ENCODE data around the gene IFNK.

Gene IFNK

DNA sequence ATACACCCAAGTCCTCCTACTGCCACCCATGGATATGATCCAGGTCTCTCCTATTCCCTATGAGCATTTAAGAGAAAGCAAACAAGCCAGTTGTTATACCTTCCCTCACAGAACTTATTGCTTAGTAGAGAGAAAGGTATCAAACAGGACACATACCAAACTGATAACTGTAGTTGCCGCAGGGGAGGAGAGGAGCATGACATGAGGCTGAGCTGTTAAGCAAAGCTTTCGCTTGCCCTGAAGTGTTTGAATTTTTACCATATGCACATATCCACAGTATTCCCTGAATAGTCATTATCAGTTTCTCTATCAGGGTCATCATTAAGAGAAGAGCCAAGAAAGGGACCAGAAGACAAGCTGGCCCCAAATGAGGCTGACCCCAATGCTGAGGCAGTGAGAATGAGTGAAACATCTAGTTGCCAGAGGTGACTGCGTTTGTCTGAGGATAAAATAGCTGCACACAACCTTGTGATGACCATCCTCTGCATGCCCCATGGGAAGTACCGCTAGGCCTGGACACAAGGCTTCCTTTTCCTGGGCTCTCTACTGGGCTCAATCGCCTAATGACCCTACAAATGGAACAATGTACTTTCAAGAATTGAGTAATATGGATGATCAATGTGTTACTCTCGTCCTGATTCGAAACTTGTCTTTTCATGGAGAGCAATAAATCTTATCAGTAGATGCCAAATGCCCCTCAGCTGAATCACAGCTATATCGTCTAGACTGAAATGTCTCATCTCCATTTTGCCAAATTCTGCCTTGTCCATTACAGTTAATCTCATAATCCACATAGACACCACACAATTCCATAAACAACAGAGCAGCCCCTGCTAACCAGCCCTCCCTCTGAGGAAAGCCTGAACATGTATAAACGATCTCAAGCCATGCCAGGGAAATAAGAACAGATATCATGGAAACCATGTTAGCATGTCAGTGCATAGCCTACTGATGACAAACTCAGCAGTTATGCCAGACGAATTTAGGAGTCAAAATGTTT is 4.3 kb upstream of the IFNK start (continued):
- no peak for TF ChIP-seq KLF10 (tag by site-specific recombination; IDR thresholded peaks at IDR 0.05)
- TF ChIP-seq ZNF529 (tag by site-specific recombination; IDR thresholded peaks at IDR 0.05; ENCODE audit: insufficient replicate concordance): no peak
- no peak for TF ChIP-seq ZNF610 (tag by site-specific recombination; IDR thresholded peaks at IDR 0.05; ENCODE audit: borderline replicate concordance)

DNA sequence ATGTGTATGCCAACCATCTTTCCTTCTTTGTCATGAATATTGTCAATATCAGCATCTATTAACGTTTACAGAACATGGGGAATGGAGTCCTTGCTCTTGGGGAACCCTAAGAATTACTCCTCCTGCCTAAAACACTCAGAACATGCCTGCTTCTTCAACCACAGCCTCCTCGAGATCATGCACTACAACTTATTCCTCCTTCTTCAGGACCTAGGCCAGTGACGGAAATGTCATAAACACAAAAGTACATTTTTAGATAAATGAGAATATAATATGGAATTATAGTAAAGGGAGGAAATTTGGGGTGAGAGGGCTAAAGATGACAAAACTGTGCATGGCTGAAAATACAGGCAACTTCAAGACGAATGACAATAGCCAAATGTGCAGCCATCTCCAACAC is 3.1 kb upstream of the IFNK start:
- Histone ChIP-seq H3K4me1 (ENCODE audit: control insufficient read depth, insufficient read depth, low read length) (0 out of 2 replicates have a peak, but pooled peaks cover 4% of the 10 kb centered on the region), H3K27ac (ENCODE audit: extremely low read depth, low read depth, low read length) (no peak overlapping the region), H3K9me3 (ENCODE audit: control insufficient read depth, insufficient read depth, low read depth, low read length) (no peaks in the 10 kb centered on the region), H3K4me3 (ENCODE audit: low read depth, low read length) (no peak overlapping the region), H3K36me3 (ENCODE audit: control insufficient read depth in 2 of 2, insufficient read depth in 1 of 2, low read length in 2 of 2) (no peaks in the 10 kb centered on the region)
- POLR2A ChIA-PET: no interaction called here
- CTCF ChIA-PET: no interaction called here
- TF ChIP-seq ZFP41 (tag by site-specific recombination; IDR thresholded peaks at IDR 0.05; ENCODE audit: borderline replicate concordance): no peak
- TF ChIP-seq, protein P1, sequence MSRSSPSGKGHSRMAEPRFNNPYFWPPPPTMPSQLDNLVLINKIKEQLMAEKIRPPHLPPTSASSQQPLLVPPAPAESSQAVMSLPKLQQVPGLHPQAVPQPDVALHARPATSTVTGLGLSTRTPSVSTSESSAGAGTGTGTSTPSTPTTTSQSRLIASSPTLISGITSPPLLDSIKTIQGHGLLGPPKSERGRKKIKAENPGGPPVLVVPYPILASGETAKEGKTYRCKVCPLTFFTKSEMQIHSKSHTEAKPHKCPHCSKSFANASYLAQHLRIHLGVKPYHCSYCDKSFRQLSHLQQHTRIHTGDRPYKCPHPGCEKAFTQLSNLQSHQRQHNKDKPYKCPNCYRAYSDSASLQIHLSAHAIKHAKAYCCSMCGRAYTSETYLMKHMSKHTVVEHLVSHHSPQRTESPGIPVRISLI (tag by site-specific recombination; IDR thresholded peaks at IDR 0.05): no peak
- TF ChIP-seq, protein P2, sequence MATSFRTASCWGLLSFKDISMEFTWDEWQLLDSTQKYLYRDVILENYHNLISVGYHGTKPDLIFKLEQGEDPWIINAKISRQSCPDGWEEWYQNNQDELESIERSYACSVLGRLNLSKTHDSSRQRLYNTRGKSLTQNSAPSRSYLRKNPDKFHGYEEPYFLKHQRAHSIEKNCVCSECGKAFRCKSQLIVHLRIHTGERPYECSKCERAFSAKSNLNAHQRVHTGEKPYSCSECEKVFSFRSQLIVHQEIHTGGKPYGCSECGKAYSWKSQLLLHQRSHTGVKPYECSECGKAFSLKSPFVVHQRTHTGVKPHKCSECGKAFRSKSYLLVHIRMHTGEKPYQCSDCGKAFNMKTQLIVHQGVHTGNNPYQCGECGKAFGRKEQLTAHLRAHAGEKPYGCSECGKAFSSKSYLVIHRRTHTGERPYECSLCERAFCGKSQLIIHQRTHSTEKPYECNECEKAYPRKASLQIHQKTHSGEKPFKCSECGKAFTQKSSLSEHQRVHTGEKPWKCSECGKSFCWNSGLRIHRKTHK (tag by site-specific recombination; IDR thresholded peaks at IDR 0.05): no peak
- no peak for TF ChIP-seq ZNF785 (tag by site-specific recombination; IDR thresholded peaks at IDR 0.05)
- TF ChIP-seq ZNF670 (tag by site-specific recombination; IDR thresholded peaks at IDR 0.05; ENCODE audit: low read depth): no peak
- TF ChIP-seq OVOL3 (tag by site-specific recombination; IDR thresholded peaks at IDR 0.05): no peak
- TF ChIP-seq ZBTB17 (tag by site-specific recombination; IDR thresholded peaks at IDR 0.05): no peak
- TF ChIP-seq ZNF585B (tag by site-specific recombination; IDR thresholded peaks at IDR 0.05): no peak
- no peak for TF ChIP-seq ZNF830 (tag by site-specific recombination; IDR thresholded peaks at IDR 0.05; ENCODE audit: low read depth)
- no peak for TF ChIP-seq ZFP69B (tag by site-specific recombination; IDR thresholded peaks at IDR 0.05)
- TF ChIP-seq HOXA7 (CRISPR knock-in tag; IDR thresholded peaks at IDR 0.05; ENCODE audit: borderline replicate concordance): no peak
- TF ChIP-seq ZNF777 (tag by site-specific recombination; IDR thresholded peaks at IDR 0.05; ENCODE audit: borderline replicate concordance): no peak
- TF ChIP-seq ZNF571 (tag by site-specific recombination; IDR thresholded peaks at IDR 0.05): no peak
- TF ChIP-seq YY1 (tag by site-specific recombination; IDR thresholded peaks at IDR 0.05): no peak
- TF ChIP-seq, protein P3, sequence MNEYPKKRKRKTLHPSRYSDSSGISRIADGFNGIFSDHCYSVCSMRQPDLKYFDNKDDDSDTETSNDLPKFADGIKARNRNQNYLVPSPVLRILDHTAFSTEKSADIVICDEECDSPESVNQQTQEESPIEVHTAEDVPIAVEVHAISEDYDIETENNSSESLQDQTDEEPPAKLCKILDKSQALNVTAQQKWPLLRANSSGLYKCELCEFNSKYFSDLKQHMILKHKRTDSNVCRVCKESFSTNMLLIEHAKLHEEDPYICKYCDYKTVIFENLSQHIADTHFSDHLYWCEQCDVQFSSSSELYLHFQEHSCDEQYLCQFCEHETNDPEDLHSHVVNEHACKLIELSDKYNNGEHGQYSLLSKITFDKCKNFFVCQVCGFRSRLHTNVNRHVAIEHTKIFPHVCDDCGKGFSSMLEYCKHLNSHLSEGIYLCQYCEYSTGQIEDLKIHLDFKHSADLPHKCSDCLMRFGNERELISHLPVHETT (tag by site-specific recombination; IDR thresholded peaks at IDR 0.05): no peak
- TF ChIP-seq ZNF138 (tag by site-specific recombination; IDR thresholded peaks at IDR 0.05; ENCODE audit: borderline replicate concordance): no peak

DNA sequence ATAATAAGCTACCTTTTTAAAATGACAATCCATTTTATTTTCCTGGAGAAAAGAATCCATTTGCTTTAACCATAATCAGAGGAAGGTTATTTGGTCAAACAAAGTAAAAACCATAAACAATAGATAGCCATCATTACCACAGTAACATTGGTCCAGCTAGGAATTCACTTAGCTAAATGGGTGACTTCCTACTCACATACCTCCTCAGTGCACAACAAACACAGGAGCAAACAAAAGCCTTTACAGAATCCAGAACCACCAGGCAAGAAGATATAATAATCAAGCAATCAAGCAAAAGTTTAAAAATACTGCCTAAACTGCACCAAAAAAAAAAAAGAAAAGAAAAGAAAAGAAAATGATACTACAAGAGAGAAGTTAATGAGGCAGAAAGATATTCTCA is 949 bp upstream of the IFNK start:
- Histone ChIP-seq H3K4me1 (ENCODE audit: control insufficient read depth, insufficient read depth, low read length) (0 out of 2 replicates have a peak, but pooled peaks cover 4% of the 10 kb centered on the region), H3K27ac (ENCODE audit: extremely low read depth, low read depth, low read length) (no peak overlapping the region), H3K4me3 (ENCODE audit: low read depth, low read length) (no peak overlapping the region), H3K9me3 (ENCODE audit: control insufficient read depth, insufficient read depth, low read depth, low read length) (no peaks in the 10 kb centered on the region), H3K36me3 (ENCODE audit: control insufficient read depth in 2 of 2, insufficient read depth in 1 of 2, low read length in 2 of 2) (no peaks in the 10 kb centered on the region)
- POLR2A ChIA-PET: interaction anchor here (0.7 kb wide), 2 partner anchors 13 to 17 kb away, joined by 4 to 5 read pairs; no protein-coding TSS in a partner anchor
- CTCF ChIA-PET: no interaction called here
- TF ChIP-seq ZNF654 (tag by site-specific recombination; IDR thresholded peaks at IDR 0.05; ENCODE audit: low read depth): no peak
- TF ChIP-seq ZNF548 (tag by site-specific recombination; IDR thresholded peaks at IDR 0.05): no peak
- TF ChIP-seq TCF7L2 (IDR thresholded peaks at IDR 0.05; ENCODE audit: borderline replicate concordance, low read depth, low read length): no peak
- no peak for TF ChIP-seq MEIS1 (CRISPR knock-in tag; IDR thresholded peaks at IDR 0.05; ENCODE audit: borderline replicate concordance)
- no peak for TF ChIP-seq ZNF621 (tag by site-specific recombination; IDR thresholded peaks at IDR 0.05)
- TF ChIP-seq ZNF138 (tag by site-specific recombination; IDR thresholded peaks at IDR 0.05; ENCODE audit: borderline replicate concordance): no peak
- TF ChIP-seq SP7 (tag by site-specific recombination; IDR thresholded peaks at IDR 0.05): no peak
- TF ChIP-seq, protein P4, sequence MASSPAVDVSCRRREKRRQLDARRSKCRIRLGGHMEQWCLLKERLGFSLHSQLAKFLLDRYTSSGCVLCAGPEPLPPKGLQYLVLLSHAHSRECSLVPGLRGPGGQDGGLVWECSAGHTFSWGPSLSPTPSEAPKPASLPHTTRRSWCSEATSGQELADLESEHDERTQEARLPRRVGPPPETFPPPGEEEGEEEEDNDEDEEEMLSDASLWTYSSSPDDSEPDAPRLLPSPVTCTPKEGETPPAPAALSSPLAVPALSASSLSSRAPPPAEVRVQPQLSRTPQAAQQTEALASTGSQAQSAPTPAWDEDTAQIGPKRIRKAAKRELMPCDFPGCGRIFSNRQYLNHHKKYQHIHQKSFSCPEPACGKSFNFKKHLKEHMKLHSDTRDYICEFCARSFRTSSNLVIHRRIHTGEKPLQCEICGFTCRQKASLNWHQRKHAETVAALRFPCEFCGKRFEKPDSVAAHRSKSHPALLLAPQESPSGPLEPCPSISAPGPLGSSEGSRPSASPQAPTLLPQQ (tag by site-specific recombination; IDR thresholded peaks at IDR 0.05): no peak

Data from HEK293 (cell line).